Measurements from ENCODE around the gene GRK5. TPM values are rescaled to one million over a fixed set of nuclear protein-coding genes. Genes with fewer than 3 reads are reported as not detected.

Gene GRK5
- total RNA-seq, 4 donors from 2014 or later = 6.0 to 111 (median 9.5) TPM

DNA sequence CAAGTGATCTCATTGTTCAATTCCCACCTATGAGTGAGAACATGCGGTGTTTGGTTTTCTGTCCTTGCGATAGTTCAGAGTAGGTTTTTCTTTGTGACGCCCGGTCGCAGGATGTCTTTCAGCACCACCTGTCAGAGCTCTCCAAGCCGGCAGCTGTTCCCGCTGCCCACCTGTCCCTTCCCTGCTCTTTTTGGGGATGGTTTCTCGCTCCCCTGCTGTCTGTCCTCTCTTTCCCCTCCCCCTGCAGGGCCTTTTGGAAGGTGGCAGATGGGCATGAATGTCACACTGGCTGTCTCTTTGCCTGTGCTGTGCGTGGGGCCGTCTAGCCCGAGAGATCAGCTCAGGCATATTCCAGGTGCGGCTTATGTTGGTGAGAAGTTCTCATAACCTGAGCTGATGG, 137.0 kb downstream of the GRK5 start:
- no peak overlapping the region for H3K27ac ChIP-seq
- in situ Hi-C loops (cut with MboI; ENCODE audit: low pct_ligation_motif_present in 1 of 4, low pct_unique_long_range_greater_than_20kb in 1 of 4, low sequenced_read_pairs in 3 of 4) = no loop called here

DNA sequence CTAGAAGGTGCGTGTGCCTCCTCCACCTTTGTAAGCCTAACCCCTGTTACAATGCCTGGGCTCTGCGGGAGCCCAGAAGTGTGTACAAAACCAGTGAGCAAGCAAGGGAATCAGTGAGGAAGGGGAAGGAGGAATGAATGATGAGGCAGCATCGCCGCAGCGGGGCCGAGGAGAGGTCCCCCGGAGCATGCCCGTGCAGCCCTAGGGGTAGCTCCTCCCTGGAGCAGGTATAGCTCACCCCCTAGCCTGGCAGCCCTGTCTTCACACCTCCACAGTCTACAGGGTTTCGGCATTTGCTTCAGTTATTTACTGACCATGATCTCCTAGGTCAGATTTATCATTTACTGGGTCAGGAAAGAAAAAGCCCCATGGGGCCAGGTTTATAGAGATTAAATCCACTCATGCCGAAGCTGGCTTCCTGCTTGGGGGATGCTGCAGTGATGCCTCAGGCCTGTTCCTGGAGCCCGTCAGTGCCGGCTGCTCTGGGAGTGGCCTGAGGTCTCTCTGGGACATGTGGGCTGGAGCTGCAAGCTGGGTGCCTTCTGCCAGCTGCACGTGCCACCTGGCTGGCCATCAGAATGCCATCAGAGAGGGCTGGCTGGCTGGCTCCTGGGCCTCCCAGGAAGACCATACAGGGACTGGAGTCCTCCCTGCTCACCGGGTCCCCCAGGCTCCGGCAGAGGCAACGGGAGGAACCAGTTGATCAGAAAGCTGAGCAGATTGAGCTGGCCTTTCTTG, 138.9 kb downstream of the GRK5 start:
- no peak for DNase-seq
- intact Hi-C loops (cut with DNase I; ENCODE audit: low total_unique reads) = no loop called here
- WGBS, 2 donors (ENCODE audit: low coverage in 1 of 2) = 75% methylated on average over 16 of the region's 16 CpGs; no CpG with 5 or more reads in 1 of the 2 donors
- H3K36me3 ChIP-seq = no peaks in the 10 kb centered on the region
- no peak overlapping the region for H3K4me3 ChIP-seq
- H3K27ac ChIP-seq = no peak overlapping the region
- H3K4me1 ChIP-seq = peaks cover 11 to 27% (median 19%) of the 10 kb centered on the region in 4 donors
- in situ Hi-C loops (cut with MboI; ENCODE audit: low pct_ligation_motif_present in 1 of 4, low pct_unique_long_range_greater_than_20kb in 1 of 4, low sequenced_read_pairs in 3 of 4) = no loop called here
- no peaks in the 10 kb centered on the region for H3K9me3 ChIP-seq
- TF ChIP-seq POLR2AphosphoS5 (IDR thresholded peaks at IDR 0.05) (no peak), POLR2A (IDR thresholded peaks at IDR 0.05) (no peak), EP300 (IDR thresholded peaks at IDR 0.05; ENCODE audit: low read depth) (no peak)
- TF ChIP-seq, protein P1, sequence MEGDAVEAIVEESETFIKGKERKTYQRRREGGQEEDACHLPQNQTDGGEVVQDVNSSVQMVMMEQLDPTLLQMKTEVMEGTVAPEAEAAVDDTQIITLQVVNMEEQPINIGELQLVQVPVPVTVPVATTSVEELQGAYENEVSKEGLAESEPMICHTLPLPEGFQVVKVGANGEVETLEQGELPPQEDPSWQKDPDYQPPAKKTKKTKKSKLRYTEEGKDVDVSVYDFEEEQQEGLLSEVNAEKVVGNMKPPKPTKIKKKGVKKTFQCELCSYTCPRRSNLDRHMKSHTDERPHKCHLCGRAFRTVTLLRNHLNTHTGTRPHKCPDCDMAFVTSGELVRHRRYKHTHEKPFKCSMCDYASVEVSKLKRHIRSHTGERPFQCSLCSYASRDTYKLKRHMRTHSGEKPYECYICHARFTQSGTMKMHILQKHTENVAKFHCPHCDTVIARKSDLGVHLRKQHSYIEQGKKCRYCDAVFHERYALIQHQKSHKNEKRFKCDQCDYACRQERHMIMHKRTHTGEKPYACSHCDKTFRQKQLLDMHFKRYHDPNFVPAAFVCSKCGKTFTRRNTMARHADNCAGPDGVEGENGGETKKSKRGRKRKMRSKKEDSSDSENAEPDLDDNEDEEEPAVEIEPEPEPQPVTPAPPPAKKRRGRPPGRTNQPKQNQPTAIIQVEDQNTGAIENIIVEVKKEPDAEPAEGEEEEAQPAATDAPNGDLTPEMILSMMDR (IDR thresholded peaks at IDR 0.05) = no peak
- no peaks in the 10 kb centered on the region for H3K27me3 ChIP-seq

More for the DNA sequence above, 137.0 kb downstream of the GRK5 start:
- no peak for TF ChIP-seq POLR2A (IDR thresholded peaks at IDR 0.05)
- TF ChIP-seq, protein P1 (IDR thresholded peaks at IDR 0.05) = no peak
- no peak for TF ChIP-seq POLR2AphosphoS5 (IDR thresholded peaks at IDR 0.05)
- TF ChIP-seq EP300 (IDR thresholded peaks at IDR 0.05; ENCODE audit: low read depth) = no peak
- 92 to 94% methylated on average over 7 to 12 of the region's 12 CpGs for WGBS, 2 donors (ENCODE audit: low coverage in 1 of 2)
- H3K4me1 ChIP-seq = peaks cover 5 to 24% (median 14%) of the 10 kb centered on the region in 4 donors
- no peak overlapping the region for H3K4me3 ChIP-seq
- H3K27me3 ChIP-seq = no peaks in the 10 kb centered on the region
- no peaks in the 10 kb centered on the region for H3K36me3 ChIP-seq
- intact Hi-C loops (cut with DNase I; ENCODE audit: low total_unique reads) = no loop called here
- no peaks in the 10 kb centered on the region for H3K9me3 ChIP-seq
- DNase-seq = no peak

DNA sequence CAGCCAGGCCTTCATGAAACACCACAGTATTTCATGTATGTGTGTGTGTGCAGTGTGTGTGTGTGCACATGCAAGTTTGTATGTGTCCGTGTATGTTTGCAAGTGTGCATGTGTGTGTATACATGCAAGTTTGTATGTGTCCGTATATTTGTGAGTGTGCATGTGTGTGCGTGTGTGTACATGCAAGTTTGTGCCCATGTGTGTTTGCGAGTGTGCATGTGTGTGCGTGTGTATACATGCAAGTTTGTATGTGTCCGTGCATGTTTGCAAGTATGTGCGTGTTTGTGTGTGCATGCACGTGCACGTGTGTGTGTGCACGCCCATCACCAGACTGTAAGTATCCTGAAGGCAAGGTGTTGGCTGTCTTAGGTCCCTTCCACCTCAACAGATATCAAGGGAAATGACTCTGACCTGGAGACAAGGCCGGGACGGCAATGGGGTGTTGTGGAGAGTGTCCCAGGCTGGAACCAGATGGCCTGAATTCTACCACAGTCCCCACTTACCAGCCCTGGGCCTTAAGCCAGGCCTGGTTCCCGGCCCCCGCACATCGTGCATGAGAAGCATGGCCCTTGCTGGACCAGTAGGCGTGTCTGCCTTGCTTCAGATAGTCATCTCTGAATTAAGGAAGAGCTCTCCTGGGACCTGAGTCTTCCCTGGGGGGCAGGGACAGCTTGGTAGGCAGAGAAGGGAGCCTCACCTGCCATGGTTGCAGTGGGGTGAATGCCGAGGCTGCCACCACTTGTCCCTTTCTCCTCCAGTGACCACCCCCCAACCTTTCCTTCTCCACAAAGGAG, 140.0 kb downstream of the GRK5 start:
- WGBS, 2 donors (ENCODE audit: low coverage in 1 of 2) = 93 to 94% methylated on average over 6 to 17 of the region's 17 CpGs
- intact Hi-C loops (cut with DNase I; ENCODE audit: low total_unique reads) = no loop called here
- Histone ChIP-seq H3K9me3 (no peaks in the 10 kb centered on the region), H3K4me3 (no peak overlapping the region), H3K27ac (no peak overlapping the region), H3K4me1 (peaks cover 3 to 20% (median 18%) of the 10 kb centered on the region in 4 donors), H3K36me3 (no peaks in the 10 kb centered on the region), H3K27me3 (no peaks in the 10 kb centered on the region)
- in situ Hi-C loops (cut with MboI; ENCODE audit: low pct_ligation_motif_present in 1 of 4, low pct_unique_long_range_greater_than_20kb in 1 of 4, low sequenced_read_pairs in 3 of 4) = no loop called here
- DNase-seq = no peak
- no peak for TF ChIP-seq EP300 (IDR thresholded peaks at IDR 0.05; ENCODE audit: low read depth)
- TF ChIP-seq, protein P1 (IDR thresholded peaks at IDR 0.05) = no peak

DNA sequence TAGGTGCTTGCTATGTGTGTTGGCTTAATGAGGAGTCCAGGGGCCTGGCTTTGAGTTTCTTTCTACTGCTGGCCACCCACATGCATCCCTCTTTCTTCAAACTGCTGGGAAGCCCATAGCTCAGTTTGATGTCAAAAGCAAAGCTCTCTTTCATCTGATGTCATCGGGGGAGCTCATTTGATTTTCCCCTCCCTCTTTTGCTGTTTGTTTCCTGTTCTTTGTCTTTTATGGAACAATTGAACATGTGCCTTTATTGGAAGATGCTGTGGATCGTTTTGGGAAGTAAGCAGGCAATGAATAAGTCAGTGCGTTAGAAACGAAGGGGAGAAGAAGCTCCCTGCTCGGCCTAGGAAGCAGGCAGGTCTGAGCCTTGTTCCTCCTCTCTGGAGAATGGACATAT, 140.7 kb downstream of the GRK5 start:
- no peak for TF ChIP-seq POLR2A (IDR thresholded peaks at IDR 0.05)
- TF ChIP-seq, protein P1 (IDR thresholded peaks at IDR 0.05) = no peak
- TF ChIP-seq EP300 (IDR thresholded peaks at IDR 0.05; ENCODE audit: low read depth) = no peak
- TF ChIP-seq POLR2AphosphoS5 (IDR thresholded peaks at IDR 0.05) = no peak
- Histone ChIP-seq H3K4me3 (no peak overlapping the region), H3K4me1 (peaks cover 3 to 20% (median 15%) of the 10 kb centered on the region in 4 donors), H3K36me3 (no peaks in the 10 kb centered on the region), H3K27me3 (no peaks in the 10 kb centered on the region), H3K27ac (peak overlapping the region in 2 of 4 donors; percentile 28 to 61), H3K9me3 (no peaks in the 10 kb centered on the region)
- WGBS, 2 donors (ENCODE audit: low coverage in 1 of 2) = 70 to 80% methylated on average over 4 to 5 of the region's 5 CpGs
- intact Hi-C loops (cut with DNase I; ENCODE audit: low total_unique reads) (no loop called here), in situ Hi-C loops (cut with MboI; ENCODE audit: low pct_ligation_motif_present in 1 of 4, low pct_unique_long_range_greater_than_20kb in 1 of 4, low sequenced_read_pairs in 3 of 4) (no loop called here)
- DNase-seq = no peak
